ENCODE measurements around the gene SYNGR3. TPM values are rescaled to one million over a fixed set of nuclear protein-coding genes. Genes with fewer than 3 reads are reported as not detected.
A peak's percentile ranks its signal among the peaks of the same experiment; 100 is the strongest.

SYNGR3 gene
- total RNA-seq, 1 donor from 2014 or later: 11.3 TPM

- Mint-ChIP-seq H3K27ac (no peak overlapping the region), H3K27me3 (peaks cover 3% of the 10 kb centered on the region), H3K4me1 (peaks cover 13% of the 10 kb centered on the region), H3K9me3 (no peaks in the 10 kb centered on the region), H3K4me3 (no peak overlapping the region), H3K36me3 (ENCODE audit: low read depth) (no peaks in the 10 kb centered on the region)
- ATAC-seq (ENCODE audit: low read depth) (no peak), DNase-seq (no peak)
- no peak for TF ChIP-seq CTCF (IDR thresholded peaks at IDR 0.05)
- CTCF ChIA-PET: no interaction called here
- POLR2A ChIA-PET: interaction anchor here (0.6 kb wide), 1 partner anchor 1011 kb away, joined by 3 read pairs; no protein-coding TSS in a partner anchor
- intact Hi-C loops (cut with micrococcal nuclease): no loop called here
Observed at GRCh38 chr16:2013527-2013926, 23.8 kb downstream of the SYNGR3 start.

GRCh38 chr16:2015117-2015946 is 25.6 kb downstream of the SYNGR3 start:
- peaks cover 4% of the 10 kb centered on the region for H3K4me1 Mint-ChIP-seq

GRCh38 chr16:2015947-2016208 is 26.1 kb downstream of the SYNGR3 start:
- ChIA-PET CTCF (interaction anchor here (0.6 to 1.2 kb wide), 3 partner anchors 11 to 125 kb away, joined by 3 to 4 read pairs (median 3); no protein-coding TSS in a partner anchor), POLR2A (interaction anchor here (1.0 kb wide), 1 partner anchor 139 kb away, joined by 4 read pairs; the partner anchor contains the start of gene TRAF7)
- TF ChIP-seq CTCF (IDR thresholded peaks at IDR 0.05): no peak
- Mint-ChIP-seq H3K36me3 (ENCODE audit: low read depth) (no peaks in the 10 kb centered on the region), H3K4me1 (peaks cover 5% of the 10 kb centered on the region), H3K9me3 (no peaks in the 10 kb centered on the region), H3K27ac (no peak overlapping the region), H3K27me3 (peaks cover 15% of the 10 kb centered on the region), H3K4me3 (no peak overlapping the region)
- intact Hi-C loops (cut with micrococcal nuclease): no loop called here
- ATAC-seq (ENCODE audit: low read depth): no peak
- DNase-seq: no peak

More at GRCh38 chr16:2015117-2015946, 25.6 kb downstream of the SYNGR3 start:
- TF ChIP-seq CTCF (IDR thresholded peaks at IDR 0.05): no peak
- CTCF ChIA-PET: interaction anchor here (0.6 to 1.2 kb wide), 3 partner anchors 11 to 152 kb away, joined by 3 to 4 read pairs (median 3); no protein-coding TSS in a partner anchor
- Mint-ChIP-seq H3K27me3 (peaks cover 11% of the 10 kb centered on the region), H3K36me3 (ENCODE audit: low read depth) (no peaks in the 10 kb centered on the region), H3K27ac (no peak overlapping the region), H3K9me3 (no peaks in the 10 kb centered on the region), H3K4me3 (no peak overlapping the region)
- ATAC-seq (ENCODE audit: low read depth) (no peak), DNase-seq (no peak)
- POLR2A ChIA-PET: interaction anchor here (0.7 kb wide), 1 partner anchor 557 kb away, joined by 4 read pairs; no protein-coding TSS in a partner anchor
- intact Hi-C loops (cut with micrococcal nuclease): no loop called here

GRCh38 chr16:2016407-2016922 is 26.7 kb downstream of the SYNGR3 start:
- H3K4me3 Mint-ChIP-seq: no peak overlapping the region

More at GRCh38 chr16:2016407-2016922, 26.7 kb downstream of the SYNGR3 start:
- no peak overlapping the region for H3K27ac Mint-ChIP-seq
- H3K36me3 Mint-ChIP-seq (ENCODE audit: low read depth): no peaks in the 10 kb centered on the region
- H3K9me3 Mint-ChIP-seq: no peaks in the 10 kb centered on the region
- intact Hi-C loops (cut with micrococcal nuclease): no loop called here
- ATAC-seq (ENCODE audit: low read depth): peak; percentile 26
- peaks cover 5% of the 10 kb centered on the region for H3K4me1 Mint-ChIP-seq
- POLR2A ChIA-PET: interaction anchor here (1.0 kb wide), 1 partner anchor 139 kb away, joined by 4 read pairs; the partner anchor contains the start of gene TRAF7
- peaks cover 16% of the 10 kb centered on the region for H3K27me3 Mint-ChIP-seq
- no peak for TF ChIP-seq CTCF (IDR thresholded peaks at IDR 0.05)
- CTCF ChIA-PET: interaction anchor here (0.6 to 0.7 kb wide), 2 partner anchors 13 to 124 kb away, joined by 3 to 4 read pairs; no protein-coding TSS in a partner anchor
- DNase-seq: no peak

Measured in activated B cell treated with CpG ODN at 0.5 μM for 24 hours (primary cell).